IPS-15b (cell line): ENCODE results near the gene ADAMTS12.

Source experiments
- H3K27me3 ChIP-seq: one replicate; pipeline ENCODE4 v1.6.1; 2013; ENCODE audit warnings: low read length; ENCODE audit not compliant: control insufficient read depth, insufficient read depth
- H3K36me3 ChIP-seq: one replicate; pipeline ENCODE4 v1.6.1; 2013; ENCODE audit warnings: low read length; ENCODE audit not compliant: control insufficient read depth, insufficient read depth
- H3K4me1 ChIP-seq: one replicate; pipeline ENCODE4 v1.6.1; 2013; ENCODE audit warnings: mild to moderate bottlenecking, low read length; ENCODE audit not compliant: control insufficient read depth, insufficient read depth
- H3K4me3 ChIP-seq: one replicate; pipeline ENCODE4 v1.5.1; 2013; ENCODE audit warnings: low read depth, low read length
- H3K9ac ChIP-seq: one replicate; pipeline ENCODE4 v1.6.1; 2013; ENCODE audit warnings: low read depth, mild to moderate bottlenecking, low read length
- H3K9me3 ChIP-seq: one replicate; pipeline ENCODE4 v1.6.1; 2013; ENCODE audit warnings: mild to moderate bottlenecking, low read length; ENCODE audit not compliant: control insufficient read depth, insufficient read depth

ADAMTS12 gene

GRCh38 chr5:33824516-33825195, 67.1 kb downstream of the ADAMTS12 start:
- no peak overlapping the region for H3K9ac ChIP-seq

GRCh38 chr5:33817301-33817700, 74.5 kb downstream of the ADAMTS12 start:
- Histone ChIP-seq H3K27me3 (no peaks in the 10 kb centered on the region), H3K4me1 (peaks cover 5% of the 10 kb centered on the region), H3K9ac (no peak overlapping the region), H3K9me3 (no peaks in the 10 kb centered on the region), H3K36me3 (no peaks in the 10 kb centered on the region), H3K4me3 (no peak overlapping the region)

More at GRCh38 chr5:33824516-33825195, 67.1 kb downstream of the ADAMTS12 start:
- no peaks in the 10 kb centered on the region for H3K36me3 ChIP-seq
- H3K4me3 ChIP-seq, result no peak overlapping the region
- no peaks in the 10 kb centered on the region for H3K27me3 ChIP-seq
- H3K9me3 ChIP-seq, result no peaks in the 10 kb centered on the region
- peaks cover 5% of the 10 kb centered on the region for H3K4me1 ChIP-seq

GRCh38 chr5:33816791-33817190, 75.0 kb downstream of the ADAMTS12 start:
- Histone ChIP-seq H3K4me3 (no peak overlapping the region), H3K9me3 (no peaks in the 10 kb centered on the region), H3K36me3 (no peaks in the 10 kb centered on the region), H3K9ac (no peak overlapping the region), H3K27me3 (no peaks in the 10 kb centered on the region), H3K4me1 (peaks cover 2% of the 10 kb centered on the region)

- no peaks in the 10 kb centered on the region for H3K36me3 ChIP-seq
- H3K9me3 ChIP-seq, result no peaks in the 10 kb centered on the region
- no peaks in the 10 kb centered on the region for H3K27me3 ChIP-seq
- no peak overlapping the region for H3K4me3 ChIP-seq
- H3K4me1 ChIP-seq, result no peaks in the 10 kb centered on the region
- H3K9ac ChIP-seq, result no peak overlapping the region
These were observed 79.0 kb downstream of the ADAMTS12 start for GRCh38 chr5:33812746-33813145.

GRCh38 chr5:33810491-33811120, 81.2 kb downstream of the ADAMTS12 start:
- H3K27me3 ChIP-seq, result no peaks in the 10 kb centered on the region
- no peaks in the 10 kb centered on the region for H3K9me3 ChIP-seq
- H3K36me3 ChIP-seq, result no peaks in the 10 kb centered on the region
- no peak overlapping the region for H3K4me3 ChIP-seq
- H3K9ac ChIP-seq, result no peak overlapping the region
- H3K4me1 ChIP-seq, result no peaks in the 10 kb centered on the region

- H3K36me3 ChIP-seq, result no peaks in the 10 kb centered on the region
- H3K4me3 ChIP-seq, result no peak overlapping the region
- H3K4me1 ChIP-seq, result no peaks in the 10 kb centered on the region
- H3K9me3 ChIP-seq, result no peaks in the 10 kb centered on the region
- no peak overlapping the region for H3K9ac ChIP-seq
- no peaks in the 10 kb centered on the region for H3K27me3 ChIP-seq
These were observed 81.9 kb downstream of the ADAMTS12 start for GRCh38 chr5:33809936-33810335.

GRCh38 chr5:33808699-33809098, 83.1 kb downstream of the ADAMTS12 start:
- H3K27me3 ChIP-seq, result no peaks in the 10 kb centered on the region
- no peak overlapping the region for H3K9ac ChIP-seq
- no peaks in the 10 kb centered on the region for H3K9me3 ChIP-seq
- H3K36me3 ChIP-seq, result no peaks in the 10 kb centered on the region
- H3K4me1 ChIP-seq, result peaks cover 5% of the 10 kb centered on the region
- H3K4me3 ChIP-seq, result no peak overlapping the region

- Histone ChIP-seq H3K4me1 (peaks cover 5% of the 10 kb centered on the region), H3K36me3 (no peaks in the 10 kb centered on the region), H3K9me3 (no peaks in the 10 kb centered on the region), H3K27me3 (no peaks in the 10 kb centered on the region), H3K9ac (no peak overlapping the region), H3K4me3 (no peak overlapping the region)
These were observed 84.0 kb downstream of the ADAMTS12 start for GRCh38 chr5:33807771-33808170.

- Histone ChIP-seq H3K9me3 (no peaks in the 10 kb centered on the region), H3K36me3 (no peaks in the 10 kb centered on the region), H3K27me3 (no peaks in the 10 kb centered on the region), H3K4me3 (no peak overlapping the region), H3K4me1 (peaks cover 5% of the 10 kb centered on the region), H3K9ac (no peak overlapping the region)
These were observed 84.9 kb downstream of the ADAMTS12 start for GRCh38 chr5:33806738-33807442.

GRCh38 chr5:33801292-33801691, 90.5 kb downstream of the ADAMTS12 start:
- Histone ChIP-seq H3K27me3 (no peaks in the 10 kb centered on the region), H3K36me3 (no peaks in the 10 kb centered on the region), H3K9ac (no peak overlapping the region), H3K4me1 (peaks cover 5% of the 10 kb centered on the region), H3K4me3 (no peak overlapping the region), H3K9me3 (no peaks in the 10 kb centered on the region)

- no peaks in the 10 kb centered on the region for H3K36me3 ChIP-seq
- peaks cover 5% of the 10 kb centered on the region for H3K4me1 ChIP-seq
- H3K4me3 ChIP-seq, result no peak overlapping the region
- no peak overlapping the region for H3K9ac ChIP-seq
- H3K9me3 ChIP-seq, result no peaks in the 10 kb centered on the region
- no peaks in the 10 kb centered on the region for H3K27me3 ChIP-seq
These were observed 91.4 kb downstream of the ADAMTS12 start for GRCh38 chr5:33800241-33800950.
